ENCODE measurements around the gene HENMT1. TPM values are rescaled to one million over a fixed set of nuclear protein-coding genes. Genes with fewer than 3 reads are reported as not detected.
"Not testable (repeated sequence)": the region's sequence is repeated elsewhere in the genome, so short reads cannot be mapped to it uniquely, and the experiment has no call there.

The HENMT1 gene
- 2.7 and 3.0 TPM in 2 replicates for total RNA-seq

GRCh38 chr1:108661030-108661609, at the start of gene HENMT1:
HENMT1 (minus strand) TSS chr1:108661093; CDS start chr1:108659884, 1,209 bp downstream.
- no peak for DNase-seq (ENCODE audit: extremely low read depth, low read depth, low spot score)

- DNase-seq (ENCODE audit: extremely low read depth, low read depth, low spot score), result no peak
Observed at GRCh38 chr1:108708691-108709660, 48.1 kb upstream of the HENMT1 start.

GRCh38 chr1:108706643-108707042, 45.8 kb upstream of the HENMT1 start:
- no peak for DNase-seq (ENCODE audit: extremely low read depth, low read depth, low spot score)

GRCh38 chr1:108704496-108704895, 43.6 kb upstream of the HENMT1 start:
- DNase-seq (ENCODE audit: extremely low read depth, low read depth, low spot score), result no peak

GRCh38 chr1:108703939-108704338, 43.0 kb upstream of the HENMT1 start:
- DNase-seq (ENCODE audit: extremely low read depth, low read depth, low spot score), result no peak

- not testable (repeated sequence) for DNase-seq (ENCODE audit: extremely low read depth, low read depth, low spot score)
Observed at GRCh38 chr1:108702109-108702508, 41.2 kb upstream of the HENMT1 start.

- no peak for DNase-seq (ENCODE audit: extremely low read depth, low read depth, low spot score)
Observed at GRCh38 chr1:108701176-108701849, 40.4 kb upstream of the HENMT1 start.

GRCh38 chr1:108699375-108700332, 38.8 kb upstream of the HENMT1 start:
- DNase-seq (ENCODE audit: extremely low read depth, low read depth, low spot score), result no peak

- no peak for DNase-seq (ENCODE audit: extremely low read depth, low read depth, low spot score)
Observed at GRCh38 chr1:108695535-108695934, 34.6 kb upstream of the HENMT1 start.

- peak; percentile 18 for DNase-seq (ENCODE audit: extremely low read depth, low read depth, low spot score)
Observed at GRCh38 chr1:108692724-108693655, 32.1 kb upstream of the HENMT1 start.

- DNase-seq (ENCODE audit: extremely low read depth, low read depth, low spot score), result peak; percentile 37
Observed at GRCh38 chr1:108691942-108692723, 31.2 kb upstream of the HENMT1 start, which contains the start of gene PRPF38B. PRPF38B (plus strand) TSS chr1:108692310; CDS start chr1:108692592, 282 bp downstream.

GRCh38 chr1:108691128-108691941, 30.4 kb upstream of the HENMT1 start:
- no peak for DNase-seq (ENCODE audit: extremely low read depth, low read depth, low spot score)

- DNase-seq (ENCODE audit: extremely low read depth, low read depth, low spot score), result no peak
Observed at GRCh38 chr1:108686614-108687313, 25.9 kb upstream of the HENMT1 start.

- DNase-seq (ENCODE audit: extremely low read depth, low read depth, low spot score), result no peak
Observed at GRCh38 chr1:108685529-108685928, 24.6 kb upstream of the HENMT1 start.

GRCh38 chr1:108681701-108682100, 20.8 kb upstream of the HENMT1 start:
- not testable (repeated sequence) for DNase-seq (ENCODE audit: extremely low read depth, low read depth, low spot score)

GRCh38 chr1:108679586-108680213, 18.8 kb upstream of the HENMT1 start:
- no peak for DNase-seq (ENCODE audit: extremely low read depth, low read depth, low spot score)
